ENCODE results near the gene SGCA. TPM values are rescaled to one million over a fixed set of nuclear protein-coding genes. Genes with fewer than 3 reads are reported as not detected.

The SGCA gene
- total and polyA plus RNA-seq, 2 experiments from 2014 or later: 0.19 TPM; not detected in 1

GRCh38 chr17:50207315-50207714 lies 41.5 kb downstream of the SGCA start (continued):
- no peak for TF ChIP-seq CTCF (conservative IDR thresholded peaks at IDR 0.05; ENCODE audit: low read depth in 2 of 2)
- TF ChIP-seq STAT1 (IDR thresholded peaks at IDR 0.05; ENCODE audit: unreplicated experiment): no peak
- TF ChIP-seq REST (IDR thresholded peaks at IDR 0.05; ENCODE audit: unreplicated experiment): no peak
- no peak for TF ChIP-seq POLR2AphosphoS5 (IDR thresholded peaks at IDR 0.05; ENCODE audit: low read depth)
- TF ChIP-seq NANOG (IDR thresholded peaks at IDR 0.05; ENCODE audit: borderline replicate concordance): no peak
- TF ChIP-seq JUNB (IDR thresholded peaks at IDR 0.05; ENCODE audit: unreplicated experiment): no peak

GRCh38 chr17:50207792-50208567 lies 42.2 kb downstream of the SGCA start:
- peaks cover 72% of the 10 kb centered on the region for H3K4me1 Mint-ChIP-seq
- H3K9me3 Mint-ChIP-seq: no peaks in the 10 kb centered on the region
- Histone ChIP-seq H3K36me3 (ENCODE audit: insufficient read depth) (no peaks in the 10 kb centered on the region), H3K4me2 (peak overlapping the region; percentile 67), H2AFZ (peak overlapping the region; percentile 66), H3K4me3 (no peak overlapping the region), H3F3A (replicated peaks; ENCODE audit: low read depth) (0 out of 2 replicates have a peak, but pooled peaks cover 5% of the 10 kb centered on the region), H3K9me2 (ENCODE audit: insufficient read depth) (no peaks in the 10 kb centered on the region), H3K27me3 (ENCODE audit: insufficient read depth) (peaks cover 8% of the 10 kb centered on the region; the same call in 1 of the 2 replicates), H4K20me1 (replicated peaks; ENCODE audit: insufficient read depth) (no peaks in the 10 kb centered on the region), H3K27ac (ENCODE audit: low read depth) (no peak overlapping the region), H3K79me2 (replicated peaks; ENCODE audit: insufficient read depth) (no peaks in the 10 kb centered on the region), H3K4me1 (ENCODE audit: insufficient read depth) (peaks cover 46% of the 10 kb centered on the region)
- H3K4me3 Mint-ChIP-seq: peak overlapping the region; percentile 16; the same call in 1 of the 3 replicates
- H3K27me3 Mint-ChIP-seq (ENCODE audit: insufficient read depth, low read depth, poor library complexity): peaks cover 40% of the 10 kb centered on the region
- no peak overlapping the region for H3K27ac Mint-ChIP-seq
- ATAC-seq (peak; percentile 62), DNase-seq (ENCODE audit: low spot score) (peak; percentile 42)
- H3K36me3 Mint-ChIP-seq (ENCODE audit: low read depth): no peaks in the 10 kb centered on the region
- TF ChIP-seq CREB1 (CRISPR knock-in tag; IDR thresholded peaks at IDR 0.05; ENCODE audit: low read depth): no peak
- no peak for TF ChIP-seq ZNF331 (CRISPR knock-in tag; IDR thresholded peaks at IDR 0.05; ENCODE audit: low read depth)
- TF ChIP-seq REST (IDR thresholded peaks at IDR 0.05; ENCODE audit: unreplicated experiment): no peak
- TF ChIP-seq POLR2AphosphoS5 (IDR thresholded peaks at IDR 0.05; ENCODE audit: low read depth): no peak
- no peak for TF ChIP-seq NANOG (IDR thresholded peaks at IDR 0.05; ENCODE audit: borderline replicate concordance)

Measured in GM23338 (cell line).